PC-3 (cell line): ENCODE measurements around the gene JDP2.

Source experiments
- EZH2phosphoT487 ChIP-seq: fragments of 300-600 bp; sonication (generic); IDR thresholded peaks from 2 replicates; pipeline ENCODE4 v1.6.1; 2018; ENCODE audit warnings: mild to moderate bottlenecking, antibody characterized with exemption, low read length, borderline replicate concordance
- TF ChIP-seq, protein P1 (sequence below): fragments of 300-600 bp; sonication (generic); conservative IDR thresholded peaks from 2 replicates; pipeline ENCODE4 v1.5.1; 2017; ENCODE audit warnings: antibody characterized with exemption, low read depth, mild to moderate bottlenecking, low read length

DNA sequence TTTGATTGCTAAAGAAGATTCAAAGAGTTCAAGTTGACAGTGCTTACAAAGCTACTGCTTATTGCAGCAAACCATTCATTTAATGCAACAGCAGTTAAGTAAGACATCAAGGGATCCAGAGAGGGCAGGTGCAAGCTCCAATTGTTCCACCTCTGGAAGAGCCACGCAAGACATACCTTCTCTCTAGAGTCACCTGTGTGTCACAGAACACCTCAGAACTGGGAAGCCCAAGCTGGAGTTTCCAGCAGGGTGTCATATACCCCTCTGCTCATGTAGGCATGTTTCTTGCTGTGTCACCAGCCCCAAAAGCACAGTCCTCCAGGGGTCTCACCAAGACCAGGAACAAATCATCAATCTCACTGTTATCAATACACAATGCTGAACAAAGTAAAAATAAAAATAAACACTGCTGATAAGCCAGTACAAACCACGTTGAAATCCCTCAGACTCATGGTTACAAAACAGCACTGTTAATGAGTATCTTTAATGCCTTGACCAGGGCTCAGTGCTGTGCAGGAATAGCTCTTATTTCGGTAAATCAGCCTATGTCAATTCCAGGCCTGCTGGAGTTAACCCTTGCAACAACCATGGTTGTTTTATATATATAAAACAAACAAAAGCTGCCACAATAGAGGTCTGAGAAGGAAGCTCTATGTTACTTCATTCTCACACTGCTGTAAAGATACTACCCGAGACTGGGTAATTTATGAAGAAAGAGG, 57.0 kb downstream of the JDP2 start:
- TF ChIP-seq, protein P1, sequence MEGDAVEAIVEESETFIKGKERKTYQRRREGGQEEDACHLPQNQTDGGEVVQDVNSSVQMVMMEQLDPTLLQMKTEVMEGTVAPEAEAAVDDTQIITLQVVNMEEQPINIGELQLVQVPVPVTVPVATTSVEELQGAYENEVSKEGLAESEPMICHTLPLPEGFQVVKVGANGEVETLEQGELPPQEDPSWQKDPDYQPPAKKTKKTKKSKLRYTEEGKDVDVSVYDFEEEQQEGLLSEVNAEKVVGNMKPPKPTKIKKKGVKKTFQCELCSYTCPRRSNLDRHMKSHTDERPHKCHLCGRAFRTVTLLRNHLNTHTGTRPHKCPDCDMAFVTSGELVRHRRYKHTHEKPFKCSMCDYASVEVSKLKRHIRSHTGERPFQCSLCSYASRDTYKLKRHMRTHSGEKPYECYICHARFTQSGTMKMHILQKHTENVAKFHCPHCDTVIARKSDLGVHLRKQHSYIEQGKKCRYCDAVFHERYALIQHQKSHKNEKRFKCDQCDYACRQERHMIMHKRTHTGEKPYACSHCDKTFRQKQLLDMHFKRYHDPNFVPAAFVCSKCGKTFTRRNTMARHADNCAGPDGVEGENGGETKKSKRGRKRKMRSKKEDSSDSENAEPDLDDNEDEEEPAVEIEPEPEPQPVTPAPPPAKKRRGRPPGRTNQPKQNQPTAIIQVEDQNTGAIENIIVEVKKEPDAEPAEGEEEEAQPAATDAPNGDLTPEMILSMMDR = no peak
- no peak for TF ChIP-seq EZH2phosphoT487
